ENCODE results near the gene EIF4EBP2. TPM values are rescaled to one million over a fixed set of nuclear protein-coding genes. Genes with fewer than 3 reads are reported as not detected.
A peak's percentile ranks its signal among the peaks of the same experiment; 100 is the strongest.

EIF4EBP2 gene
- total RNA-seq, 1 experiment from 2014 or later: 93.2 TPM

DNA sequence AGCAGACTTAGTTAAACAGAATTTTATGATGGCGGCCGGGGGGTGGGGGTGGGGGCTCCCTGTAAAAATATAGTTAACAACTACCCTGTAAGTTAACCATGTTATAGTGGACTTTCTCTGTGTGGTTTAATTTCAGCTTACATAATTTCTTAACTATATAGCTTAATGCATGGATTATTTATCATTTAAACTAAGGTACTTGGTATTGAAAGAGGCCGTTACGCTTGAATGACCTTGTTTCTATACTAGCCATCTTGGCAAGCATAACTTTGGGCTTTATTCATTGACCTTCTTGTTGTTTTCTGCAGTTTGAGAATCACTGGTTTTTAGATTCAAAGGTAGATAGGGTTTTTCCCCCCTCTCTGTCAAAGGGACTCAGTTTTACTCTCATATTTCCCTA lies 8.4 kb downstream of the EIF4EBP2 start:
- peaks cover 13 to 36% (median 32%) of the 10 kb centered on the region in 3 experiments; a peak in 5 of 7 replicates for H3K36me3 Mint-ChIP-seq (ENCODE audit: insufficient read depth in 1 of 3, low read depth in 3 of 3)
- Histone ChIP-seq H4K8ac (replicated peaks; ENCODE audit: insufficient read length, low read depth, low read length) (no peak overlapping the region), H3K79me2 (ENCODE audit: insufficient read depth, low read length) (peaks cover 14% of the 10 kb centered on the region; the same call in 1 of the 2 replicates), H3K23ac (ENCODE audit: insufficient read length, low read depth, low read length) (no peak overlapping the region), H3K14ac (ENCODE audit: insufficient read depth, low read length) (no peak overlapping the region), H3K4ac (ENCODE audit: low read depth, low read length) (no peak overlapping the region), H2BK12ac (ENCODE audit: insufficient read length, low read depth, low read length) (no peak overlapping the region), H3K56ac (ENCODE audit: insufficient read length, low read depth, low read length) (no peak overlapping the region), H3K79me1 (ENCODE audit: insufficient read depth, low read depth, low read length, poor library complexity, severe bottlenecking) (peaks cover 12% of the 10 kb centered on the region), H3T11ph (ENCODE audit: low read length) (no peak overlapping the region), H2AK5ac (ENCODE audit: insufficient read length, low read length) (no peak overlapping the region), H2BK15ac (ENCODE audit: low read depth, low read length) (no peak overlapping the region), H2BK20ac (ENCODE audit: low read depth, low read length, poor library complexity, severe bottlenecking) (no peak overlapping the region), H4K5ac (ENCODE audit: insufficient read length, low read depth, low read length) (no peak overlapping the region), H3K9ac (ENCODE audit: extremely low read depth, insufficient read length, low read length) (no peak overlapping the region), H3K27ac (ENCODE audit: insufficient read length, low read depth, low read length) (no peak overlapping the region), H3K4me1 (ENCODE audit: insufficient read depth, low read length) (peaks cover 7% of the 10 kb centered on the region), H2BK5ac (ENCODE audit: insufficient read length, low read length) (no peak overlapping the region), H2AFZ (ENCODE audit: low read length) (no peak overlapping the region), H4K20me1 (ENCODE audit: control insufficient read depth, insufficient read depth, insufficient read length) (no peaks in the 10 kb centered on the region), H3K18ac (ENCODE audit: insufficient read length, low read depth, low read length) (no peak overlapping the region), H3K23me2 (ENCODE audit: insufficient read length, low read depth, low read length, poor library complexity, severe bottlenecking) (no peaks in the 10 kb centered on the region), H3K9me3 (ENCODE audit: control insufficient read depth, low read depth, low read length) (no peaks in the 10 kb centered on the region), H4K91ac (ENCODE audit: insufficient read length, low read depth, low read length) (no peak overlapping the region), H3K4me2 (ENCODE audit: insufficient read depth, insufficient read length, low read length) (no peak overlapping the region), H2BK120ac (ENCODE audit: low read depth, low read length, poor library complexity, severe bottlenecking) (no peak overlapping the region), H3K27me3 (ENCODE audit: insufficient read depth, low read length) (no peaks in the 10 kb centered on the region)
- H3K9me3 Mint-ChIP-seq: peaks cover 4 to 6% of the 10 kb centered on the region in 2 experiments; a peak in 3 of 5 replicates
- H3K27ac Mint-ChIP-seq: 0 out of 7 replicates have a peak overlapping the region, but pooled peaks of 1 of the 3 experiments have one; percentile 20
- peaks cover 32 to 36% of the 10 kb centered on the region in 2 experiments for H3K4me1 Mint-ChIP-seq
- no peak for DNase-seq
- no peaks in the 10 kb centered on the region for H3K27me3 Mint-ChIP-seq (ENCODE audit: low read depth)
- H3K4me3 Mint-ChIP-seq: no peak overlapping the region
- TF ChIP-seq CTCF (conservative IDR thresholded peaks at IDR 0.05): no peak
- WGBS (ENCODE audit: extremely low coverage, insufficient read length, low lambda C conversion rate): no CpG with 5 or more reads among the region's 4 CpGs

Data from H9 (cell line).